ENCODE data around the gene MRS2.
"Not testable (repeated sequence)": the region's sequence is repeated elsewhere in the genome, so short reads cannot be mapped to it uniquely, and the experiment has no call there.

The MRS2 gene

GRCh38 chr6:24412294-24412693 lies 9.6 kb downstream of the MRS2 start:
- TF ChIP-seq CTCF (conservative IDR thresholded peaks at IDR 0.05) = no peak
- H3K27ac ChIP-seq = no peak overlapping the region

GRCh38 chr6:24414531-24414930 lies 11.8 kb downstream of the MRS2 start:
- H3K27ac ChIP-seq = not testable (repeated sequence)

- no peak overlapping the region for H3K27ac ChIP-seq
- no peak for TF ChIP-seq CTCF (conservative IDR thresholded peaks at IDR 0.05)
These were observed 13.0 kb downstream of the MRS2 start for GRCh38 chr6:24415753-24416152.

GRCh38 chr6:24419526-24419925 lies 16.8 kb downstream of the MRS2 start:
- no peak for TF ChIP-seq CTCF (conservative IDR thresholded peaks at IDR 0.05)
- no peak overlapping the region for H3K27ac ChIP-seq

- no peak overlapping the region for H3K27ac ChIP-seq
These were observed 22.4 kb downstream of the MRS2 start for GRCh38 chr6:24425091-24425490.

GRCh38 chr6:24426729-24427446 lies 24.2 kb downstream of the MRS2 start:
- H3K27ac ChIP-seq = no peak overlapping the region
- no peak for TF ChIP-seq CTCF (conservative IDR thresholded peaks at IDR 0.05)

More at GRCh38 chr6:24425091-24425490, 22.4 kb downstream of the MRS2 start:
- no peak for TF ChIP-seq CTCF (conservative IDR thresholded peaks at IDR 0.05)

GRCh38 chr6:24428615-24429014 lies 25.9 kb downstream of the MRS2 start:
- H3K27ac ChIP-seq = no peak overlapping the region
- no peak for TF ChIP-seq CTCF (conservative IDR thresholded peaks at IDR 0.05)

GRCh38 chr6:24429146-24429545 lies 26.4 kb downstream of the MRS2 start:
- H3K27ac ChIP-seq = no peak overlapping the region
- no peak for TF ChIP-seq CTCF (conservative IDR thresholded peaks at IDR 0.05)

Measured in VCaP (cell line).